Kidney glomerular epithelial cell (primary cell): ENCODE measurements around the gene USP15.
"Not testable (repeated sequence)": the region's sequence is repeated elsewhere in the genome, so short reads cannot be mapped to it uniquely, and the experiment has no call there.

ENCODE experiments used
- DNase-seq: peaks from one replicate; lab custom pipeline; 2025; lab: John Stamatoyannopoulos, UW

The USP15 gene

GRCh38 chr12:62455429-62455828 is 195.2 kb downstream of the USP15 start:
- not testable (repeated sequence) for DNase-seq

GRCh38 chr12:62458626-62459025 is 198.4 kb downstream of the USP15 start:
- no peak for DNase-seq

GRCh38 chr12:62459976-62460375 is 199.8 kb downstream of the USP15 start:
- DNase-seq: no peak

- not testable (repeated sequence) for DNase-seq
These were observed 201.1 kb downstream of the USP15 start for GRCh38 chr12:62461171-62461837.

- DNase-seq: not testable (repeated sequence)
These were observed 203.0 kb downstream of the USP15 start for GRCh38 chr12:62463252-62463651.
